Activated CD4-positive, CD25-positive, alpha-beta regulatory T cell (primary cell): ENCODE data around the gene IL31.
"Not testable (repeated sequence)": the region's sequence is repeated elsewhere in the genome, so short reads cannot be mapped to it uniquely, and the experiment has no call there.

ENCODE experiments used
- DNase-seq, 4 experiments: peaks; one replicate each; lab custom pipeline; 2025; lab: John Stamatoyannopoulos, UW

The IL31 gene

DNA sequence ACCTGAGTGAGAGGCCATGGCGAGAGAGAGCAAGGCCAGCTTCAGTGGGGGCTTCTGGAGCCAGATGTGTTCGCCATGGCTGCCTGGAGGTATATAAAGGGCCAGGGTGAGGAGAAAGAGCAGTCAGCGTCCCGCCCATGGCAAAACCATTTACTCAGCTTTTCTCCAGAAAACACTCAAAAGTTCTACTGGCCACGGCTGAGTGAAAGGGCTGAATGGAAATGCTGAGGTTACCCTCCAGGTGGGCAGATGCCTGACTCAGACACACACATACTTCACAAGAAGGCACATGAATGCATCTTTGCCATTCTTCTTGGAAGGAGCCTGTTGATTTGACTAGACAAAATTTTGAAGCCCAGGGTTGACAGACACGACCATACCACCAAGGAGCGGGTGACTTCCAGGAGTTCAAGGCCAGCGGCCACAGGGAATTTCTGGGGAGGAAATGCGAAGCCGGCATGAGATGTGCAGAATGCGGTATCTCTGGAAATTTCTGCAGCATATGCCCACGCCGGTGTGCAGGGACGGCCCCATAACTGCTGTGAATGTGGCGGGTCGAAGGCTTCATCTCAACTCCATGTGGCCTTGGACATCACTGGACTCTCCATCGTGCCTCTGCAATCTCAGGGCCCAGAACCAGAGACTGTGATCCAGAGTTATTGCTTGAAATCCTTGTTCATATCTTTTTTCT lies at the start of gene IL31:
Gene IL31 (minus strand): TSS at position 67 of the 691 bp plus-strand sequence. CDS start 49 bp downstream, at position 18.
- DNase-seq: no peak

DNA sequence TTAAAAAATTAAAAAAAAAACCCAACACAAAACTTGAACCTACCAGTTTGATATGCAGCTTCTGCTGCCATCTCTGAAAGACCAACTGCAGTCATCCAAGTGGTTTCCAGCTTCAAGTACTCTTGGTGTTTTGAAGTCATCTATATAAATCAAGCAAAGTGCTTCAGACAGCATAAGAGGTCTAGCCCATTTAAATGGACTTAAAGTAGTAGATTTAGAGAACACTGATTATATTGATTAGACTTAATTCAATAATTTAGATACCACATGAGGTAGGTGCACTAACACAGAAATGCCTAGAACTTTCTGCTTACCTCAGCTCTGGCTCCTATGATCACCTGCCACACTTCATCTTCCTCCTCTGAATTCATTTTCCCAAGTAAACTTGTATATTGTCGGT lies 42.4 kb upstream of the IL31 start:
- no peak for DNase-seq

DNA sequence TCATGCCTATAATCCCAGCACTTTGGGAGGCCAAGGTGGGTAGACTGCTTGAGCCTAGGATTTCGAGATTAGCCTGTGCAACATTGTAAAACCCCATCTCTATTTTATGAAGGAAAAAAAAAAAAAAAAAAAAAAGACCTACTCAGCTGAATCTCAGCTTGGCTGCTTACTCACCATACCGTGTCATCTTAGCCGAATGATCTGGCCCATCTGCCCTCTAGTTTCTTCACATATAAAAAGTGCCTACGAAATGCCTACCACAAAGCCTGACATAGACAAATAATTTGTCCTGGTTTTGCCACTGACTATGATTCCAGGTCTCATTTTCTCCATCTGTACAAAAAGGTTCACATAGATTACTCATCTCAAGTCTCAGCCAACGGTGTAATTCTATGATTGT lies 41.8 kb upstream of the IL31 start:
- DNase-seq: no peak

- no peak for DNase-seq
Measured at GRCh38 chr12:122208073-122208820, 34.2 kb upstream of the IL31 start.

- no peak for DNase-seq
Measured at GRCh38 chr12:122207391-122207790, 33.4 kb upstream of the IL31 start.

- no peak for DNase-seq
Measured at GRCh38 chr12:122206976-122207375, 33.0 kb upstream of the IL31 start.

DNA sequence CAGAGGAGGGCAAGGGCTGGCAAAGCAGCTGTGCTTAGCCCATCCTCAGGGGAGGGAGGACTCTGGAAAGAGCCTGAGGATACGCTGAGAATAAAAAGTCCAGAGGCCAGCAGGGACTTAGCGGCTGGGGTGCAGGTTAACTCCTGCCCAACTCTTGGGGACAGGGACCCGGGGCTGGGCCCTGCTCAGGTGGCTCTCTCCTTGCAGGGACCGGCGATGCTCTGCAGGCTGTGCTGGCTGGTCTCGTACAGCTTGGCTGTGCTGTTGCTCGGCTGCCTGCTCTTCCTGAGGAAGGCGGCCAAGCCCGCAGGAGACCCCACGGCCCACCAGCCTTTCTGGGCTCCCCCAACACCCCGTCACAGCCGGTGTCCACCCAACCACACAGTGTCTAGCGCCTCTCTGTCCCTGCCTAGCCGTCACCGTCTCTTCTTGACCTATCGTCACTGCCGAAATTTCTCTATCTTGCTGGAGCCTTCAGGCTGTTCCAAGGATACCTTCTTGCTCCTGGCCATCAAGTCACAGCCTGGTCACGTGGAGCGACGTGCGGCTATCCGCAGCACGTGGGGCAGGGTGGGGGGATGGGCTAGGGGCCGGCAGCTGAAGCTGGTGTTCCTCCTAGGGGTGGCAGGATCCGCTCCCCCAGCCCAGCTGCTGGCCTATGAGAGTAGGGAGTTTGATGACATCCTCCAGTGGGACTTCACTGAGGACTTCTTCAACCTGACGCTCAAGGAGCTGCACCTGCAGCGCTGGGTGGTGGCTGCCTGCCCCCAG lies 32.3 kb upstream of the IL31 start:
- DNase-seq: no peak

DNA sequence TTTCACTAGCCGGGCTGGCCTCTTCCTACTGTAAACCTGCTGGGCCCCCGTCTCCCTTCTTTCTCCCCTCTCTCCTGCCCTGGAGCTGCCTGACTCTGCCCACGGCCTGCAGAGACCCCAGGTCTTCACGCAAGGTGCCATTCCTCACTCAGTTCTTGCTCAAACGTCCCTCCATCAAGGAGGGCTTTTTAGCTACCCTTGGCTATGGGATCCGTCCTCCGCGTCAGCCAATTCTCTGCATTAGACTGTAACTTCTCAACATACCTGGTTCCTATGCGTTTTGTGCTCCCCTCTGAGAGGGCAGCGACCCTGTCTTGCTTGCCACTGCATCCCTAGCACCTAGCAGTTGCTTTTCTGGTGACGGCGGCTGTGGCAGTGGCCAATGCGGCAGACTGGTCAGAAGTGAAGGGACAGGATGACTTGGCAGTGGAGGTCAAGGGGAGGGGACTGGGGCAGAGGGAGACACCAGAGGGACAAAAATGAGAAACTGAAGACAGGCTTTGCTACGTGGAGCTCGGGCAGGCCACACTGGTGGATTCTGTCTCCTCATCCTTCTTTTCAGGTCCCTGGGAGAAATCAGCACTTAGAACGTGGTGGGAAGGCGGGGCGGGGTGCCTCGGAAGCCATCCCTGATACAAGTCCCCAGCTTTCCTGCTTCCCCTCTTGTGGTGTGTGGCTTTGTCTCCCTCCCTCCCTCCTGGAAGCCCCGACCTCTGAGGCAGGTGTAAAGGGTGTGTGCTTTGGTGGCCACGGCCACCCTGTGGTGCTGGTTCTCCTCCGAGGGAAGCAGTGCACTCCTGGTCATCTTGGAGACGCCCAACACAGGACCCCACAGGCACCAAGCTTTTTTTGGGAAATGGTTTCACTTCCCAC lies 31.3 kb upstream of the IL31 start:
- DNase-seq: no peak

DNA sequence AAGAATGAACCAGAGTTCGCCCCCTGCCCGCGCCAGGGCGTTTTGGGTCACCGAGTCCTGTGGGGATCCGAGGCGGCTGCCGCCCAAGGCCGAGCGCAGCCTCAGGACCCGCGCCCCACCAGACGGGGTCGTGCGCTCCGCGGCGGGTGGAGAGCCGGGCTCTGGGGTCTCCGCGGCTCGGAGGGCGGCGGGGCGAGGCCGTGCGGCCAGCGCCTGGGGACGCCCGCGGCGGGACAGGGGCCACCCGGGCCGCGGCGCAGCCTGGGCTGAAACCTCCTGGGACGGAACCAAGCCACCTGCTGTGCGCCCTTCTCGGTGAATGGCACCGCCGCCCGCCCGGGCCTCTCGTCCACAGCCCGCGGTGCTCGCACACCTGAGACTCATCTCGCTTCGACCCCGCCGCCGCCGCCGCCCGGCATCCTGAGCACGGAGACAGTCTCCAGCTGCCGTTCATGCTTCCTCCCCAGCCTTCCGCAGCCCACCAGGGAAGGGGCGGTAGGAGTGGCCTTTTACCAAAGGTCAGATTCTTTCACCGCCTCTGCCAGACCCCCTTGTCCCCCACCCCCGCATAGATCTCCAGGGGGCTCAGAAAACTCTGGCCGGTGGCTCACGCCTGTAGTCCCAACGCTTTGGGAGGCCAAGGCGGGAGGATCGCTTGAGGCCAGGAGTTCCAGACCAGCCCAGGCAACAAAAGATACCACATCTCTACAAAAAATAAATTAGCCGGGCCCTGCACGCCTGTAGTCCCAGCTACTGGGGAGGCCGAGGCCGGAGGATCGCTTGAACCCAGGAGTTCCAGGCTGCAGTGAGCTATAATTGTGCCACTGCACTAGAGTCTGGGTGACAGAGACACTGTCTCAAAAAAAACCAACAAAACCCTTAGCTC lies 30.4 kb upstream of the IL31 start:
- DNase-seq: peak in 1 of 4 experiments; percentile 13

- peak in 3 of 4 experiments; percentile 27 to 39 (median 39) for DNase-seq
Measured at GRCh38 chr12:122203301-122204166, 29.5 kb upstream of the IL31 start, which contains the start of gene B3GNT4. Gene B3GNT4 (plus strand): TSS chr12:122203709. CDS start chr12:122204619, 910 bp downstream.

DNA sequence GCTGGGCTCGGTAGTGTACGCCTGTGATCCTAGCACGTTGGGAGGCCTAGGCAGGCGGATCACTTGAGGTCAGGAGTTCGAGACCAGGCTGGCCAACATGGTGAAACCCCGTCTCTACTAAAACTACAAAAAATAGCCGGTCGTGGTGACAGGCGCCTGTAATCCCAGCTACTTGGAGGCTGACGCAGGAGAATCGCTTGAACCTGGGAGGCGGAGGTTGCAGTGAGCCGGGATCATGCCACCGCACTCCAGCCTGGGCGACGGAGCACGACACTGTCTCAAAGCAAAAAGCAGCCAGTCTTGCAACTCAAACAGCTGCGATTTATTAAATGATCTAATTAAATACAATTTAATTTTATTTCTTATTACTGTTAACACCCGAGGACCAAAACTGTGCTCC lies 28.8 kb upstream of the IL31 start:
- DNase-seq: not testable (repeated sequence)

- DNase-seq: no peak
Measured at GRCh38 chr12:122202017-122202416, 28.0 kb upstream of the IL31 start.

DNA sequence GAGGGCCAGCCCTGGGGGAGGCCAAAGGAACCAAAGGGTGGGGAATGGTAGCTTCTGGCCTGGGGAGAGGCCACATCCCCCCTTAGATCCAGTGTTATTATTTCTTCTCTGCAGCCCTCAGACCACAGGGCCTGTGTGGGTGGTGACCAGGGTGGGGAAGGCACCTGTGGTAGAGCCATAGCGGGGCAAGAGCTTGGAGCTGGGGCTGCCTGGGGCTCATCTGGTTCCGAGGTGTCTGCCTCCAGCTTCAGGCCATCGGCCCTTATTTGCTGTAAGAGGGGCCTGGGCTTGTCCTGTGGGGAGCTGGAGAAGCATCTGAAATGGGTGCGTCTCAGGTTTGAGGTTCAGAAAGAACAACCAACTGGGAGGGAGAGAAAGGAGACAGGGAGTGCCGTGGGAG lies 27.4 kb upstream of the IL31 start:
- no peak for DNase-seq

GRCh38 chr12:122200541-122201175 lies 26.6 kb upstream of the IL31 start:
- DNase-seq: no peak

DNA sequence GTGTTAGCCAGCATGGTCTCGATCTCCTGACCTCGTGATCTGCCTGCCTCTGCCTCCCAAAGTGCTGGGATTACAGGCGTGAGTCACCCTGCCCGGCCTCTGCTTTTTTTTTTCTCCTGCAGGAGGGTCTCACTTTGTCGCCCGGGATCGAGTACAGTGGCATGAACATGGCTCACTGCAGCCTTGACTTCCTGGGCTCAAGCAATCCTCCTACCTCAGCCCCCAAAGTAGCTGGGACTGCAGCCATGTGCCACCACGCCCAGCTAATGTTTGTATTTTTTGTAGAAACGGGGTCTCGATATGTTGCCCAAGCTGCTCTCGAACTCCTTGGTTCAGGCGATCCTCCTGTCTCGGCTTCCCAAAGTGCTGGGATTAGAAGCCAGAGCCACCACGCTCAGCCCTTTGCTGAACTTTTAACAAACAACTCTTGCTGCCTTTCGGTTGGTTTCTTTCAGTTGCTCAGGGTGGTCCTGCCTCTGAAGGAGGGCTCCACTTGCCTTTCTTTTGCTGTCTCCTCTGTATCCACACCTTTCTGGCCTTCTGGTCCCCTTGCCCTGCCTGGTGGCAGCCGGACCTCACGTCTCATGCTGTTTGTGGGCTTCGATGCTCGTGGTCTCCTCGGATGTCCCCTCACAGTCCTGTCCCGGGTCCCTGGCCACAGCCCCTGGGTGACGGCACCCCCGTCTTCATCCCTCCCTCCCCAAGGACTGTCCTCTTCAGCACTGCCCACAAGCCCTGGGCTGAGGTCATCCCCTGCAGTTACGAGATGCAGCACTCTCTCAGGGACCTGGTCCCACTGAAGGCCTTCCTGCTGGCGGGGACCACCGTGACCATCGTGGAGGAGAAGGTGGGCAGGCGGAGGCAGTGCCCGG lies 25.7 kb upstream of the IL31 start:
- DNase-seq: no peak

DNA sequence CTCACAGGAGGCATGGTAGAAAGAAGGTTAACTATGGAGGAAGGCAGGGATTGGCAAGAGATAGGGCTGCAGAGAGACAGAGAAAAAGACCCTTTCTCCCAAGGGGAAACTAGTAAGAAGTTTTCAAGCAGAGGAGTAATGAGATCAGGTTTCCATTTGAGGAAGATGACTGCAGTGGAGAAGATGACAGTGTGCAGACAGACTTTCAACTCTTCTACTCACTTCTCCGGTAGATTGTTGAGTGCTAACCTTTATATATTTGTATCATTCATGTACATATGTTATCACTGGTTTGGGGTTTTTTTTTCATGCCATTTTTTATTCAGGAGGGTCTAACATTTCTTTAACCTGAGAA lies 23.6 kb upstream of the IL31 start:
- no peak for DNase-seq

GRCh38 chr12:122195405-122195804 lies 21.4 kb upstream of the IL31 start:
- DNase-seq: no peak

- no peak for DNase-seq
Measured at GRCh38 chr12:122194804-122195203, 20.8 kb upstream of the IL31 start.
